Measurements from ENCODE around the gene PLEKHN1.

The PLEKHN1 gene

DNA sequence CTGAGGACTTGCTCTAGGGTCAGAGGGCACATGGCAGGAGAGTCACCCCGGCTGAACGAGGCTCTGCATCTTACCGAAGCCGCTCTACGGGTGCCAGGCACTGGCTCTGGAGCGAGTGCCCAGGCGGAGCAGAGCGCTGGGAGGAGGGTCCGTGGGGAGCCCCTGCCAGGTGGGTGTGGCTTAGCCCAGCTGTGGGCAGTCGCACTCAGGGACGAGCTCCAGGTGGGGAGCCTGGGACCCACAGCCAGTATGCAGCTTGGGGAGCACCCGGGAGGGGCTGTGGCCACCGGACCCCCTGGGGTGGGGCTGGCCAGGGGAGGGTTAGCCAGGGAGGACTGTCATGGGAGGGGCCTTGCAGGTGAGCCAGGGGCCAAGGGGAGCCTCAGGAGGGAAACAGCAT is 57.4 kb downstream of the PLEKHN1 start:
- in situ Hi-C loops (cut with MboI; ENCODE audit: low sequenced_read_pairs): no loop called here

DNA sequence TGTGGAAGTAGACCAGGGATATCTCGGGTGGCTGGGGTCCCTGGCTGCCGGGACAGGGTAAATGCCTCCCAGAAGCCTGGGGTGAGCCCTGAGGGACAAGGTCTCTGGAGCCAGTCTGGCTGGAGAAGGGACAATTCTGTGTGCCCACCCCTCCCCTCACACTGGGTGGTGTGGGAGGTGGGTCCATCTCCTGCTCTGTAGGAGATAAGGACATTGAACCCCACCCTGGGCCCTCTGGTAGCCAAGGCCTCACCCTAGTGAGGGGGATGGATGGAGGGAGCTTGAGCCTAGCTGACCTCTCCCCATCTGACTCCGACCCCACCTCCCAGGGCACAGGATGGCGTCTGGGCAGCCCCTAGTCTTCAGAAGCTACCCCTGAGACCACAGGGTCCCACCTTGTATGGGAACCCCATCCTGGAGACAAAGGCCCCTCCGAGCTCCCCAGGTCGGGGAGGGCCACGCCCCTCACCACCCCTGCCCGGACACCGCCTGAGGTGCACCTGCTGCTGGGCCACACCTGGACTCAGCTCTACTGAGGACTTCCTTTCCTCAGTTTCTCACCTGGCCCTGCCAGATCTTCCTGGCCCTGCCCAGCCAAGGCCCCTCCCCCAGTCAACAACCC is 58.0 kb downstream of the PLEKHN1 start:
- in situ Hi-C loops (cut with MboI; ENCODE audit: low sequenced_read_pairs): no loop called here

DNA sequence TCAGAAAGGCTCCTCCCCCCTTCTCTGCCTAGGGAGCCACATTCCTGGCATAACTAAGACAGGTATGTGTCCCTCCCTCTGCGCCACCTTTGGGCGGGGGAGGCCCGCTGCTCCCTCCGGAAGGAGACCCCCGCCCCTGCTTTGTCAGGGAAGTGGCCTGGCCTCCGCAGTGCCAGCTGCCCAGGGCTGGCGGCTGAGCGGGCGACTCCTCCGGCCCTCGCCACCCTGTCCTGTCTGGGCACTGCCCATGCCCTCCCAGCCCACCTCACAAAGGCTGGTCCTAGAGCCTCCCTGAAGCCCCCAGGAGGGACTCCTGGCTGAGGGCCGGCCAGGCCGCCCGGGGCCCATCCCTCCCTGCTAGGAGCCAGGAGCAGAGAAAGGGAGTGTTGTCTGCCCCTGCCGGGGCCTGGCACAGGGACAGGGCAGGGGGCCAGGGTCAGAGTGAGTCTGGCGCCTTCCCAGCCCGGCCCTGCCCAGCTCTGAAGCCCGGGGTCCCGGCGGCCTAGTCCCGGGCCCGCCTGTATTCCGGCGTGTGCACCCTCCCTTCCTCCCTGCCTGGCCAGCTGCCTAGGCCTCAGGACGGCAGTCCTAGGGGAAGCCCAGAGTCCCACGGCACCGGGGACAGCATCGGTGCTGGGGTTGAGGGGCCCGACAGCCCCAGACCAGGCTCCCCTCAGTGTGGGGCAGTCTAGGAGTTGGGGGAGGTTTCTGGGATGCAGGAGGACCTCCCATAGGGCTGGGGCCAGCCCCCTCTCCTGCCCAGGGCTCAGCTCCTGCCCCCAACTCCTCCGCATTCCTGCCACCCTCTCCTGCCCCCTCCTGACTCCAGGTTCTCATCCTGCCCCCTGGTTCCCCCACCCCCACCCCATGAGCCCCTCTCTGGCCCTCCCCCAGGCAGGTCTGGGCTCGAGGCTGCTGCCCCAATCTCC is 58.8 kb downstream of the PLEKHN1 start:
- in situ Hi-C loops (cut with MboI; ENCODE audit: low sequenced_read_pairs): no loop called here

Data from HL-60/S4 (cell line).